Type B pancreatic cell (in vitro differentiated cells): Measurements from ENCODE around the gene RLN1. TPM values are rescaled to one million over a fixed set of nuclear protein-coding genes. Genes with fewer than 3 reads are reported as not detected.
"Not testable (repeated sequence)": the region's sequence is repeated elsewhere in the genome, so short reads cannot be mapped to it uniquely, and the experiment has no call there.

ENCODE experiments used
- DNase-seq: peaks from one replicate; pipeline ENCODE4 v3.0.0; 2021; ENCODE audit warnings: mixed read lengths; ENCODE audit not compliant: unreplicated experiment; ENCODE audit errors: extremely low spot score
- H3K27ac Mint-ChIP-seq: 2 replicates; pipeline ENCODE4 v1.8.0; 2021; ENCODE audit warnings: mild to moderate bottlenecking, mixed read lengths
- H3K27me3 Mint-ChIP-seq: 2 replicates; pipeline ENCODE4 v1.8.0; 2021; ENCODE audit warnings: mixed read lengths
- H3K36me3 Mint-ChIP-seq: 2 replicates; pipeline ENCODE4 v1.8.0; 2021; ENCODE audit warnings: mixed read lengths
- H3K4me1 Mint-ChIP-seq: one replicate; pipeline ENCODE4 v1.8.0; 2021; ENCODE audit warnings: mixed read lengths; ENCODE audit not compliant: unreplicated experiment
- H3K4me3 Mint-ChIP-seq: 2 replicates; pipeline ENCODE4 v1.8.0; 2021; ENCODE audit warnings: mild to moderate bottlenecking, mixed read lengths
- H3K9me3 Mint-ChIP-seq: 2 replicates; pipeline ENCODE4 v1.8.0; 2021; ENCODE audit warnings: mixed read lengths
- long read RNA-seq: library from polyadenylated mRNA; unstranded; transcript quantifications from one replicate; pipeline ENCODE4 v2.0.0, GENCODE V29; 2020
- total RNA-seq: library from RNA; stranded (reverse); gene quantifications from 2 replicates; pipeline ENCODE4 v1.2.1, GENCODE V29; 2021; ENCODE audit warnings: low replicate concordance
- TF ChIP-seq, protein P1 (sequence below): fragments of 200-600 bp; sonication (generic); conservative IDR thresholded peaks from 2 replicates; pipeline ENCODE4 v1.5.0; 2021; ENCODE audit warnings: antibody characterized with exemption, mild to moderate bottlenecking

The RLN1 gene, protein sequence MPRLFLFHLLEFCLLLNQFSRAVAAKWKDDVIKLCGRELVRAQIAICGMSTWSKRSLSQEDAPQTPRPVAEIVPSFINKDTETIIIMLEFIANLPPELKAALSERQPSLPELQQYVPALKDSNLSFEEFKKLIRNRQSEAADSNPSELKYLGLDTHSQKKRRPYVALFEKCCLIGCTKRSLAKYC
- total RNA-seq = 0.41 and 1.9 TPM in 2 replicates
- long read RNA-seq, partial matches to known transcripts = 0 of 5 reads
- long read RNA-seq, other reads (novel, unspliced or antisense) = 2 of 5 reads

DNA sequence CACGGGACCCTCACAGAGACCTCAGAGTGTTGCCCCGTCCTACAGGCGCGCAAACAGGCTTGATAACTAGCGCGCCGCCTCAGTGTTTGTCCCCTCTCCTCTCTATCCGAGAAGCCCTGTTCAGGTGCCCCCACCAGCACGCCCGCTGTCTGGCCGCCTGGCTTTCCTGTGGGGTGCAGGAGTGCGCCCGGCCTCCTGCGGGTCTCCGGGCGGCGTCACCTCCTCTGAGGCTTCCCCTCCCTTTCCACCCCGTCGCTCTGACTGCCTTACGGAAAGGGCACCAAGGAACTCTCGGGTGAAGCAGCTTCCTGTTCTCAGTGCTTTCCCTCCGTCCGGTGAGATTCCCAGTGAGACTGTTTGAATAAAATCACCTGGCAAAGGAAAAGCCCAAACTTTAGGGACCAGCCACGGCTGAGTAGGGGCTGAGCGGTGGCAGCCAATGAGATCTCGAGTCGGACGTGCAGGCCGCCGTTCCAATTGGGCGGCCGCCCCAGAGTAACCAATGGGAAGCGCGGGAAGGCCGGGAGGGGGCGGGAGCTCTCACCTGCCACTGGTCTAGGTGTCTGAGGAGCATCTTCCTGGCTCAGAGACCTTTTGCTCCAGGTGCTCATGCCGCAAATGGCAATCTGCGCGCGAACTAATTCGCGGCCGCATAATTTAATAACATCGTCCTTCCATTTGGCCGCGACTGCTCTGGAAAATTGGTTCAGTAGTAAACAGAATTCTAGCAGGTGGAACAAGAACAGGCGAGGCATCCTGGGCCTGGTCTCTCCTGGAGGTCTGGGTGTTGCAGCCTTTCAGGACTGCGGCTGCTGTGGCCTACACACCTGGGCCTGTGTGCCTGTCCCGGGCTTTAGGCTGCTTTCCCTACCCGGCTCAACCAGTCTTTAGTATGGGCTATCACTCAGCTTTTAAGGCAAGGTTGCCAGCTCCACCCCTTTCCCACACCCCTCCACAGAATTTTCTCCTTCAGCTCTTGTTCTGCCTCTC lies at the start of gene RLN1:
TSS of gene RLN1 (minus strand) at position 885 of the 990 bp plus-strand sequence. CDS start at position 755, 130 bp downstream.
- H3K4me1 Mint-ChIP-seq, H3K9me3 Mint-ChIP-seq, H3K36me3 Mint-ChIP-seq, H3K27me3 Mint-ChIP-seq, DNase-seq: not testable (repeated sequence)
- Mint-ChIP-seq H3K27ac (peak within 1 kb of the TSS; percentile 78), H3K4me3 (peak within 1 kb of the TSS; percentile 80)

DNA sequence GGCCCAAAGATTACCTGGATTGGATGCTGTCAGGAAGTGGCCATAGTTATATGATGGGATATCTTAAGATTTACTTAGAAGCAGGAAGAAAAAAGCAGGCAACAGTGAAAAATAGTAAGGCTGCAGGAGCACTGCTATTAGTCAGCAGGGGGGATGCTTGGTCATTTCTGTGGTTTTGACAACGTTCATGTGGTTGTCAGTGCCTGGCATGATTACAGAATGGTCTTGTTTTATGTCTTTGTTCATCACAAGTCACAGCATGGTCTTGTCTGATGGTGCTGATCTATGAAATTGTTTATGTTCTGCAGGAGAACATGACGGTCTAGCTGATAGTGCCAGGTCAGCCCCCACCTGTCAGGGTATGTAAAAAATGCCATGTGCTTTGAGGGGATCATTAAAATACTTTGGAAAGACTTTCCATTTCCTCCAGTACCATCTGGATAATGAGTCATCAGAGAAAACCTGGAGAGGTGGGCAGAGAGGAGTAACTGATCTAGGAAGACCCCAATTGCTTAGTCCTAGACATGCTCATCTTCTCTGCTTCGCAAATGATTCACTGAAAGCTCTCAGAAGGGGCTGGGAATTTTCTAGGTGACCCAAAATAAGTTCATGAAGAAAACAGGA lies 49.5 kb upstream of the RLN1 start:
- Mint-ChIP-seq H3K36me3 (no peaks in the 10 kb centered on the region), H3K4me1 (peaks cover 5% of the 10 kb centered on the region), H3K4me3 (no peak overlapping the region), H3K27me3 (no peaks in the 10 kb centered on the region), H3K27ac (no peak overlapping the region), H3K9me3 (no peaks in the 10 kb centered on the region)
- TF ChIP-seq, protein P1, sequence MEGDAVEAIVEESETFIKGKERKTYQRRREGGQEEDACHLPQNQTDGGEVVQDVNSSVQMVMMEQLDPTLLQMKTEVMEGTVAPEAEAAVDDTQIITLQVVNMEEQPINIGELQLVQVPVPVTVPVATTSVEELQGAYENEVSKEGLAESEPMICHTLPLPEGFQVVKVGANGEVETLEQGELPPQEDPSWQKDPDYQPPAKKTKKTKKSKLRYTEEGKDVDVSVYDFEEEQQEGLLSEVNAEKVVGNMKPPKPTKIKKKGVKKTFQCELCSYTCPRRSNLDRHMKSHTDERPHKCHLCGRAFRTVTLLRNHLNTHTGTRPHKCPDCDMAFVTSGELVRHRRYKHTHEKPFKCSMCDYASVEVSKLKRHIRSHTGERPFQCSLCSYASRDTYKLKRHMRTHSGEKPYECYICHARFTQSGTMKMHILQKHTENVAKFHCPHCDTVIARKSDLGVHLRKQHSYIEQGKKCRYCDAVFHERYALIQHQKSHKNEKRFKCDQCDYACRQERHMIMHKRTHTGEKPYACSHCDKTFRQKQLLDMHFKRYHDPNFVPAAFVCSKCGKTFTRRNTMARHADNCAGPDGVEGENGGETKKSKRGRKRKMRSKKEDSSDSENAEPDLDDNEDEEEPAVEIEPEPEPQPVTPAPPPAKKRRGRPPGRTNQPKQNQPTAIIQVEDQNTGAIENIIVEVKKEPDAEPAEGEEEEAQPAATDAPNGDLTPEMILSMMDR = no peak
- no peak for DNase-seq

- TF ChIP-seq, protein P1 = no peak
- no peak overlapping the region for H3K27ac Mint-ChIP-seq
- H3K27me3 Mint-ChIP-seq = no peaks in the 10 kb centered on the region
- no peaks in the 10 kb centered on the region for H3K9me3 Mint-ChIP-seq
- no peak overlapping the region for H3K4me3 Mint-ChIP-seq
- DNase-seq = no peak
- peaks cover 5% of the 10 kb centered on the region for H3K4me1 Mint-ChIP-seq
- H3K36me3 Mint-ChIP-seq = no peaks in the 10 kb centered on the region
These were observed 48.5 kb upstream of the RLN1 start for GRCh38 chr9:5388026-5388819.

DNA sequence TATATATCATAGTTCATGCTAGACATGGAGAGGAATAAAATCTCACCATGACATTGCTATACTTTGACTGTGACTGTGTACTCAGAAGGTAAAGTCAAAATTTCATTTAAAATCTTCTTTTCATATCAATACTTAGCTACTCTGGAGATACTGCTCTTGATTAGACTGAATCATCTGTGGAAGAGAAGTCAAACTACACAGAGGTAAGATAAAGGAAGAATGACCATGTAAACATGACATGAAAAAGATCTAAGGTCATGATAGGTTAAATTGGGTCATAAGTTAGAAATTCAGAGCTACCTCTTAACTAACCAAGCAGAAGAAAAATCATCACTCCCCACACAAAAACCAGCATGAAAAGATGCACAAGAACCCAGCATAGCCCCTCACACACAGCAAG lies 44.8 kb upstream of the RLN1 start:
- no peaks in the 10 kb centered on the region for H3K9me3 Mint-ChIP-seq
- no peak overlapping the region for H3K4me3 Mint-ChIP-seq
- TF ChIP-seq, protein P1 = no peak
- no peak overlapping the region for H3K27ac Mint-ChIP-seq
- peaks cover 4% of the 10 kb centered on the region for H3K36me3 Mint-ChIP-seq
- DNase-seq = no peak
- H3K27me3 Mint-ChIP-seq = no peaks in the 10 kb centered on the region
- peaks cover 5% of the 10 kb centered on the region for H3K4me1 Mint-ChIP-seq

DNA sequence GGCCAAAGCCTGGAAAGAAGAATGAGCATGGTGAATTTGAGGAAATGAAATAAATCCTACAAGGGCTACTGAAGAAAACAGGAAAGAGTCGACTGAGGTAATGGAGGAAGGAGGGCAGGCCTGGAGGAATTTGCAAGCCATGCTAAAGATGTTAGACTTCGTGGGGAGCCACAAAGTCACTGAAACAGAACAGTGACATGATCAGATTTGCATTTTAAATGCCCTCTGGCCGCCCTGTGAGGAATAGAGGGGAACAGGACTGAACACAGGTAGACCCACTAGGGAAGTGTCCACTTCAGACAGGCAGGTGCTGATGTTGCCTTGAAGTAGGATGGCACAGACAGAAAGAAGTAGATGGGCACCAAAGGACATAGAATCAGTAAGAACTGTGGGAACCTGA lies 42.8 kb upstream of the RLN1 start:
- Mint-ChIP-seq H3K4me1 (no peaks in the 10 kb centered on the region), H3K9me3 (no peaks in the 10 kb centered on the region), H3K27ac (no peak overlapping the region), H3K36me3 (peaks cover 4% of the 10 kb centered on the region), H3K4me3 (no peak overlapping the region), H3K27me3 (no peaks in the 10 kb centered on the region)
- TF ChIP-seq, protein P1 = no peak
- DNase-seq = no peak
